GM23338 (cell line): ENCODE results near the gene HERPUD2. TPM values are rescaled to one million over a fixed set of nuclear protein-coding genes. Genes with fewer than 3 reads are reported as not detected.

Source experiments
- ATAC-seq: fragments of 200-7000 bp; cut with Tn5 transposase; 3 replicates; pipeline ENCODE4 v1.9.1; 2020
- DNase-seq: peaks from one replicate; pipeline ENCODE4 v3.0.0-alpha.2; 2015; ENCODE audit warnings: low spot score
- H2AFZ ChIP-seq: fragments of 200-600 bp; sonication (generic); 2 replicates; pipeline ENCODE4 v1.8.0; 2016; ENCODE audit warnings: antibody characterized with exemption, mild to moderate bottlenecking, moderate library complexity
- H3F3A ChIP-seq: fragments of 200-600 bp; sonication (generic); replicated peaks from 2 replicates; pipeline ENCODE4 v1.8.0; 2017; ENCODE audit warnings: antibody characterized with exemption, mixed run types, low read depth
- H3K27ac ChIP-seq: fragments of 200-600 bp; sonication (generic); 2 replicates; pipeline ENCODE4 v1.6.1; 2016; ENCODE audit warnings: low read depth
- H3K27me3 ChIP-seq: fragments of 200-600 bp; sonication (generic); 2 replicates; pipeline ENCODE4 v1.8.0; 2016; ENCODE audit warnings: mild to moderate bottlenecking, mixed run types, moderate library complexity; ENCODE audit not compliant: insufficient read depth
- H3K36me3 ChIP-seq: fragments of 200-600 bp; sonication (generic); 2 replicates; pipeline ENCODE4 v1.8.0; 2016; ENCODE audit warnings: mild to moderate bottlenecking; ENCODE audit not compliant: insufficient read depth
- H3K4me1 ChIP-seq: fragments of 200-600 bp; sonication (generic); 2 replicates; pipeline ENCODE4 v1.8.0; 2016; ENCODE audit warnings: mild to moderate bottlenecking, moderate library complexity; ENCODE audit not compliant: insufficient read depth
- H3K4me2 ChIP-seq: fragments of 200-600 bp; sonication (generic); 2 replicates; pipeline ENCODE4 v1.7.1; 2017; ENCODE audit warnings: mixed run types
- H3K4me3 ChIP-seq: fragments of 200-600 bp; sonication (generic); 2 replicates; pipeline ENCODE4 v1.6.1; 2016; ENCODE audit warnings: mixed run types
- H3K79me2 ChIP-seq: fragments of 200-600 bp; sonication (generic); replicated peaks from 2 replicates; pipeline ENCODE4 v1.8.0; 2017; ENCODE audit warnings: mild to moderate bottlenecking; ENCODE audit not compliant: insufficient read depth
- H3K9me2 ChIP-seq: fragments of 200-600 bp; sonication (generic); 2 replicates; pipeline ENCODE4 v1.8.0; 2017; ENCODE audit not compliant: insufficient read depth
- H4K20me1 ChIP-seq: fragments of 200-600 bp; sonication (generic); replicated peaks from 2 replicates; pipeline ENCODE4 v1.8.0; 2017; ENCODE audit warnings: mild to moderate bottlenecking; ENCODE audit not compliant: insufficient read depth
- H3K27ac Mint-ChIP-seq: 2 replicates; pipeline ENCODE4 v1.8.0; 2020; ENCODE audit warnings: inconsistent platforms, mild to moderate bottlenecking, moderate library complexity, mixed read lengths
- H3K27me3 Mint-ChIP-seq: 3 replicates; pipeline ENCODE4 v1.8.0; 2022; ENCODE audit warnings: low read depth, mild to moderate bottlenecking, moderate library complexity, mixed read lengths, inconsistent platforms; ENCODE audit not compliant: insufficient read depth, poor library complexity
- H3K36me3 Mint-ChIP-seq: 3 replicates; pipeline ENCODE4 v1.8.0; 2021; ENCODE audit warnings: low read depth, mild to moderate bottlenecking, inconsistent platforms, moderate library complexity, mixed read lengths
- H3K4me1 Mint-ChIP-seq: 3 replicates; pipeline ENCODE4 v1.8.0; 2020; ENCODE audit warnings: mild to moderate bottlenecking, inconsistent platforms, mixed read lengths
- H3K4me3 Mint-ChIP-seq: 3 replicates; pipeline ENCODE4 v1.8.0; 2021; ENCODE audit warnings: moderate library complexity, mild to moderate bottlenecking, inconsistent platforms, mixed read lengths
- H3K9me3 Mint-ChIP-seq: 3 replicates; pipeline ENCODE4 v1.8.0; 2020; ENCODE audit warnings: moderate library complexity, mild to moderate bottlenecking, inconsistent platforms, mixed read lengths
- CREB1 ChIP-seq: fragments of 250-450 bp; sonication (Bioruptor Pico); IDR thresholded peaks from 2 replicates; pipeline ENCODE4 v1.5.0; 2020; ENCODE audit warnings: low read depth, mild to moderate bottlenecking, moderate library complexity
- EZH2 ChIP-seq: fragments of 200-600 bp; sonication (generic); IDR thresholded peaks from one replicate; pipeline ENCODE4 v1.8.0; 2017; ENCODE audit warnings: antibody characterized with exemption, mild to moderate bottlenecking, low read depth; ENCODE audit not compliant: unreplicated experiment
- EZH2phosphoT487 ChIP-seq: fragments of 200-600 bp; sonication (generic); IDR thresholded peaks from one replicate; pipeline ENCODE4 v1.8.1; 2018; ENCODE audit warnings: antibody characterized with exemption; ENCODE audit not compliant: unreplicated experiment
- JUNB ChIP-seq: IDR thresholded peaks from one replicate; pipeline ENCODE4 v1.6.1; 2016; ENCODE audit warnings: antibody characterized with exemption; ENCODE audit not compliant: unreplicated experiment
- NANOG ChIP-seq: IDR thresholded peaks from 2 replicates; pipeline ENCODE4 v1.6.1; 2016; ENCODE audit warnings: antibody characterized with exemption, borderline replicate concordance
- POLR2AphosphoS5 ChIP-seq: IDR thresholded peaks from 2 replicates; pipeline ENCODE4 v1.6.1; 2016; ENCODE audit warnings: antibody characterized with exemption, low read depth
- STAT1 ChIP-seq: IDR thresholded peaks from one replicate; pipeline ENCODE4 v1.6.1; 2016; ENCODE audit warnings: antibody characterized with exemption; ENCODE audit not compliant: unreplicated experiment
- ZNF114 ChIP-seq: fragments of 250-450 bp; sonication (Bioruptor Pico); IDR thresholded peaks from 2 replicates; pipeline ENCODE4 v1.5.0; 2020; ENCODE audit warnings: mild to moderate bottlenecking, moderate library complexity
- ZNF331 ChIP-seq: fragments of 250-450 bp; sonication (Bioruptor Pico); IDR thresholded peaks from 2 replicates; pipeline ENCODE4 v1.5.0; 2020; ENCODE audit warnings: low read depth, mild to moderate bottlenecking, moderate library complexity
- polyA plus RNA-seq: library from polyadenylated mRNA; unstranded; fragments of >200 nt; fragmentation: Nextera tagmentation; extraction: Ambion mirVana; gene quantifications from 2 replicates; pipeline ENCODE4 v1.2.1, GENCODE V29; 2016
- total RNA-seq: library from RNA; depleted of rRNA; stranded (reverse); fragments of >200 nt; shearing (Covaris generic); gene quantifications from 2 replicates; pipeline ENCODE4 v1.2.3, GENCODE V29; 2014
- TF ChIP-seq, protein P1 (sequence below): IDR thresholded peaks from 2 replicates; pipeline ENCODE4 v1.6.1; 2016; ENCODE audit warnings: antibody characterized with exemption
- TF ChIP-seq, protein P2 (sequence below), 2 experiments: fragments of 200-600 bp in 1 of 2; sonication (generic) in 1 of 2; conservative IDR thresholded peaks; 2 replicates each; pipeline versions ENCODE4 v1.5.1 to v1.6.1; 2016 to 2017; ENCODE audit warnings: antibody characterized with exemption in 2 of 2, low read depth in 2 of 2, mild to moderate bottlenecking in 2 of 2, moderate library complexity in 1 of 2
- TF ChIP-seq, protein P3 (sequence below): IDR thresholded peaks from one replicate; pipeline ENCODE4 v1.6.1; 2018; ENCODE audit warnings: antibody characterized with exemption; ENCODE audit not compliant: unreplicated experiment
- TF ChIP-seq, protein P4 (sequence below): fragments of 250-450 bp; sonication (Bioruptor Pico); IDR thresholded peaks from 2 replicates; pipeline ENCODE4 v1.5.0; 2020; ENCODE audit warnings: mild to moderate bottlenecking, moderate library complexity

HERPUD2 gene
- total and polyA plus RNA-seq, 2 experiments from 2014 or later = 8.0 to 12.0 TPM

DNA sequence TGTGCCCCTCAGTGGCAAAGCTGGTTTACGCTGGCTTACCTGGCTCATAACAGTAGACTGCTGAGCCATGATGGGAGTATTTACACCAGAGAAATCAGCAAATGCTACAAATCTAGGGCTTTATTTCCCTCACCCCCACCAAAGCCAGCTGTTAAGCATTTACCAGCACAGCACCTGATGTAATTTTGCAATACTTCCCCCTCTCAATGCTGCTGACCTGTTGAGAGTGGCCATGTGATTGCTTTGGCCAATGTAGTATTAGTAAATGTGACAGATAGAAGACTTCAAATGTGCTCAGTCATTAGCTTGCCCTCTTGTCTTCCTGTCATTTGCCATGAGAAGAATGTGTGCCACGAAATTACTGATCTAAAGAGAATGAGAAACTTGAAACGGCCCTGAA lies 46.6 kb downstream of the HERPUD2 start:
- H3K9me2 ChIP-seq = no peaks in the 10 kb centered on the region
- H3K27ac Mint-ChIP-seq = peak overlapping the region; percentile 6
- H3K9me3 Mint-ChIP-seq = peaks cover 6% of the 10 kb centered on the region
- no peak overlapping the region for H3K27ac ChIP-seq
- H3K27me3 Mint-ChIP-seq = no peaks in the 10 kb centered on the region
- no peak for ATAC-seq
- no peaks in the 10 kb centered on the region for H4K20me1 ChIP-seq
- H3K27me3 ChIP-seq = no peaks in the 10 kb centered on the region
- H3K4me3 Mint-ChIP-seq = no peak overlapping the region
- no peaks in the 10 kb centered on the region for H3K36me3 ChIP-seq
- H3K4me1 ChIP-seq = peaks cover 6% of the 10 kb centered on the region
- H2AFZ ChIP-seq = no peak overlapping the region
- H3K4me2 ChIP-seq = no peak overlapping the region
- H3K4me1 Mint-ChIP-seq = peaks cover 36% of the 10 kb centered on the region
- peaks cover 21% of the 10 kb centered on the region for H3K36me3 Mint-ChIP-seq
- TF ChIP-seq STAT1 (no peak), ZNF114 (CRISPR knock-in tag) (no peak), NANOG (no peak), ZNF331 (no peak), CREB1 (CRISPR knock-in tag) (no peak), JUNB (no peak), POLR2AphosphoS5 (no peak), EZH2 (no peak), EZH2phosphoT487 (no peak)
- TF ChIP-seq, protein P1, sequence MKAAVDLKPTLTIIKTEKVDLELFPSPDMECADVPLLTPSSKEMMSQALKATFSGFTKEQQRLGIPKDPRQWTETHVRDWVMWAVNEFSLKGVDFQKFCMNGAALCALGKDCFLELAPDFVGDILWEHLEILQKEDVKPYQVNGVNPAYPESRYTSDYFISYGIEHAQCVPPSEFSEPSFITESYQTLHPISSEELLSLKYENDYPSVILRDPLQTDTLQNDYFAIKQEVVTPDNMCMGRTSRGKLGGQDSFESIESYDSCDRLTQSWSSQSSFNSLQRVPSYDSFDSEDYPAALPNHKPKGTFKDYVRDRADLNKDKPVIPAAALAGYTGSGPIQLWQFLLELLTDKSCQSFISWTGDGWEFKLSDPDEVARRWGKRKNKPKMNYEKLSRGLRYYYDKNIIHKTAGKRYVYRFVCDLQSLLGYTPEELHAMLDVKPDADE = no peak
- TF ChIP-seq, protein P2, sequence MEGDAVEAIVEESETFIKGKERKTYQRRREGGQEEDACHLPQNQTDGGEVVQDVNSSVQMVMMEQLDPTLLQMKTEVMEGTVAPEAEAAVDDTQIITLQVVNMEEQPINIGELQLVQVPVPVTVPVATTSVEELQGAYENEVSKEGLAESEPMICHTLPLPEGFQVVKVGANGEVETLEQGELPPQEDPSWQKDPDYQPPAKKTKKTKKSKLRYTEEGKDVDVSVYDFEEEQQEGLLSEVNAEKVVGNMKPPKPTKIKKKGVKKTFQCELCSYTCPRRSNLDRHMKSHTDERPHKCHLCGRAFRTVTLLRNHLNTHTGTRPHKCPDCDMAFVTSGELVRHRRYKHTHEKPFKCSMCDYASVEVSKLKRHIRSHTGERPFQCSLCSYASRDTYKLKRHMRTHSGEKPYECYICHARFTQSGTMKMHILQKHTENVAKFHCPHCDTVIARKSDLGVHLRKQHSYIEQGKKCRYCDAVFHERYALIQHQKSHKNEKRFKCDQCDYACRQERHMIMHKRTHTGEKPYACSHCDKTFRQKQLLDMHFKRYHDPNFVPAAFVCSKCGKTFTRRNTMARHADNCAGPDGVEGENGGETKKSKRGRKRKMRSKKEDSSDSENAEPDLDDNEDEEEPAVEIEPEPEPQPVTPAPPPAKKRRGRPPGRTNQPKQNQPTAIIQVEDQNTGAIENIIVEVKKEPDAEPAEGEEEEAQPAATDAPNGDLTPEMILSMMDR (conservative IDR thresholded peaks at IDR 0.05; ENCODE audit: low read depth in 2 of 2) = no peak
- TF ChIP-seq, protein P3, sequence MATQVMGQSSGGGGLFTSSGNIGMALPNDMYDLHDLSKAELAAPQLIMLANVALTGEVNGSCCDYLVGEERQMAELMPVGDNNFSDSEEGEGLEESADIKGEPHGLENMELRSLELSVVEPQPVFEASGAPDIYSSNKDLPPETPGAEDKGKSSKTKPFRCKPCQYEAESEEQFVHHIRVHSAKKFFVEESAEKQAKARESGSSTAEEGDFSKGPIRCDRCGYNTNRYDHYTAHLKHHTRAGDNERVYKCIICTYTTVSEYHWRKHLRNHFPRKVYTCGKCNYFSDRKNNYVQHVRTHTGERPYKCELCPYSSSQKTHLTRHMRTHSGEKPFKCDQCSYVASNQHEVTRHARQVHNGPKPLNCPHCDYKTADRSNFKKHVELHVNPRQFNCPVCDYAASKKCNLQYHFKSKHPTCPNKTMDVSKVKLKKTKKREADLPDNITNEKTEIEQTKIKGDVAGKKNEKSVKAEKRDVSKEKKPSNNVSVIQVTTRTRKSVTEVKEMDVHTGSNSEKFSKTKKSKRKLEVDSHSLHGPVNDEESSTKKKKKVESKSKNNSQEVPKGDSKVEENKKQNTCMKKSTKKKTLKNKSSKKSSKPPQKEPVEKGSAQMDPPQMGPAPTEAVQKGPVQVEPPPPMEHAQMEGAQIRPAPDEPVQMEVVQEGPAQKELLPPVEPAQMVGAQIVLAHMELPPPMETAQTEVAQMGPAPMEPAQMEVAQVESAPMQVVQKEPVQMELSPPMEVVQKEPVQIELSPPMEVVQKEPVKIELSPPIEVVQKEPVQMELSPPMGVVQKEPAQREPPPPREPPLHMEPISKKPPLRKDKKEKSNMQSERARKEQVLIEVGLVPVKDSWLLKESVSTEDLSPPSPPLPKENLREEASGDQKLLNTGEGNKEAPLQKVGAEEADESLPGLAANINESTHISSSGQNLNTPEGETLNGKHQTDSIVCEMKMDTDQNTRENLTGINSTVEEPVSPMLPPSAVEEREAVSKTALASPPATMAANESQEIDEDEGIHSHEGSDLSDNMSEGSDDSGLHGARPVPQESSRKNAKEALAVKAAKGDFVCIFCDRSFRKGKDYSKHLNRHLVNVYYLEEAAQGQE = no peak
- TF ChIP-seq, protein P4, sequence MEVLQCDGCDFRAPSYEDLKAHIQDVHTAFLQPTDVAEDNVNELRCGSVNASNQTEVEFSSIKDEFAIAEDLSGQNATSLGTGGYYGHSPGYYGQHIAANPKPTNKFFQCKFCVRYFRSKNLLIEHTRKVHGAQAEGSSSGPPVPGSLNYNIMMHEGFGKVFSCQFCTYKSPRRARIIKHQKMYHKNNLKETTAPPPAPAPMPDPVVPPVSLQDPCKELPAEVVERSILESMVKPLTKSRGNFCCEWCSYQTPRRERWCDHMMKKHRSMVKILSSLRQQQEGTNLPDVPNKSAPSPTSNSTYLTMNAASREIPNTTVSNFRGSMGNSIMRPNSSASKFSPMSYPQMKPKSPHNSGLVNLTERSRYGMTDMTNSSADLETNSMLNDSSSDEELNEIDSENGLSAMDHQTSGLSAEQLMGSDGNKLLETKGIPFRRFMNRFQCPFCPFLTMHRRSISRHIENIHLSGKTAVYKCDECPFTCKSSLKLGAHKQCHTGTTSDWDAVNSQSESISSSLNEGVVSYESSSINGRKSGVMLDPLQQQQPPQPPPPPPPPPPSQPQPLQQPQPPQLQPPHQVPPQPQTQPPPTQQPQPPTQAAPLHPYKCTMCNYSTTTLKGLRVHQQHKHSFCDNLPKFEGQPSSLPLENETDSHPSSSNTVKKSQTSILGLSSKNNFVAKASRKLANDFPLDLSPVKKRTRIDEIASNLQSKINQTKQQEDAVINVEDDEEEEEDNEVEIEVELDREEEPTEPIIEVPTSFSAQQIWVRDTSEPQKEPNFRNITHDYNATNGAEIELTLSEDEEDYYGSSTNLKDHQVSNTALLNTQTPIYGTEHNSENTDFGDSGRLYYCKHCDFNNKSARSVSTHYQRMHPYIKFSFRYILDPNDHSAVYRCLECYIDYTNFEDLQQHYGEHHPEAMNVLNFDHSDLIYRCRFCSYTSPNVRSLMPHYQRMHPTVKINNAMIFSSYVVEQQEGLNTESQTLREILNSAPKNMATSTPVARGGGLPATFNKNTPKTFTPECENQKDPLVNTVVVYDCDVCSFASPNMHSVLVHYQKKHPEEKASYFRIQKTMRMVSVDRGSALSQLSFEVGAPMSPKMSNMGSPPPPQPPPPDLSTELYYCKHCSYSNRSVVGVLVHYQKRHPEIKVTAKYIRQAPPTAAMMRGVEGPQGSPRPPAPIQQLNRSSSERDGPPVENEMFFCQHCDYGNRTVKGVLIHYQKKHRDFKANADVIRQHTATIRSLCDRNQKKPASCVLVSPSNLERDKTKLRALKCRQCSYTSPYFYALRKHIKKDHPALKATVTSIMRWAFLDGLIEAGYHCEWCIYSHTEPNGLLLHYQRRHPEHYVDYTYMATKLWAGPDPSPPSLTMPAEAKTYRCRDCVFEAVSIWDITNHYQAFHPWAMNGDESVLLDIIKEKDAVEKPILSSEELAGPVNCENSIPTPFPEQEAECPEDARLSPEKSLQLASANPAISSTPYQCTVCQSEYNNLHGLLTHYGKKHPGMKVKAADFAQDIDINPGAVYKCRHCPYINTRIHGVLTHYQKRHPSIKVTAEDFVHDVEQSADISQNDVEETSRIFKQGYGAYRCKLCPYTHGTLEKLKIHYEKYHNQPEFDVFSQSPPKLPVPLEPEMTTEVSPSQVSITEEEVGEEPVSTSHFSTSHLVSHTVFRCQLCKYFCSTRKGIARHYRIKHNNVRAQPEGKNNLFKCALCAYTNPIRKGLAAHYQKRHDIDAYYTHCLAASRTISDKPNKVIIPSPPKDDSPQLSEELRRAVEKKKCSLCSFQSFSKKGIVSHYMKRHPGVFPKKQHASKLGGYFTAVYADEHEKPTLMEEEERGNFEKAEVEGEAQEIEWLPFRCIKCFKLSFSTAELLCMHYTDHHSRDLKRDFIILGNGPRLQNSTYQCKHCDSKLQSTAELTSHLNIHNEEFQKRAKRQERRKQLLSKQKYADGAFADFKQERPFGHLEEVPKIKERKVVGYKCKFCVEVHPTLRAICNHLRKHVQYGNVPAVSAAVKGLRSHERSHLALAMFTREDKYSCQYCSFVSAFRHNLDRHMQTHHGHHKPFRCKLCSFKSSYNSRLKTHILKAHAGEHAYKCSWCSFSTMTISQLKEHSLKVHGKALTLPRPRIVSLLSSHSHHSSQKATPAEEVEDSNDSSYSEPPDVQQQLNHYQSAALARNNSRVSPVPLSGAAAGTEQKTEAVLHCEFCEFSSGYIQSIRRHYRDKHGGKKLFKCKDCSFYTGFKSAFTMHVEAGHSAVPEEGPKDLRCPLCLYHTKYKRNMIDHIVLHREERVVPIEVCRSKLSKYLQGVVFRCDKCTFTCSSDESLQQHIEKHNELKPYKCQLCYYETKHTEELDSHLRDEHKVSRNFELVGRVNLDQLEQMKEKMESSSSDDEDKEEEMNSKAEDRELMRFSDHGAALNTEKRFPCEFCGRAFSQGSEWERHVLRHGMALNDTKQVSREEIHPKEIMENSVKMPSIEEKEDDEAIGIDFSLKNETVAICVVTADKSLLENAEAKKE (CRISPR knock-in tag) = no peak
- H3F3A ChIP-seq = no peaks in the 10 kb centered on the region
- H3K79me2 ChIP-seq = peaks cover 9% of the 10 kb centered on the region; the same call in 1 of the 2 replicates
- H3K4me3 ChIP-seq = no peak overlapping the region
- DNase-seq = no peak
